GM12878 (cell line): ENCODE measurements around the gene RASGRP2.

Experiments used
- E2F8 ChIP-seq: fragments of 450-650 bp; IDR thresholded peaks from 2 replicates; pipeline ENCODE4 v1.6.1; 2018; ENCODE audit warnings: mild to moderate bottlenecking, low read depth, moderate library complexity; ENCODE audit not compliant: partially characterized antibody
- EP300 ChIP-seq, 2 experiments: fragments of 150-350 bp in 1 of 2; IDR thresholded peaks; 2 replicates each; pipeline ENCODE4 v1.6.1; 2011 to 2012; ENCODE audit warnings: low read depth in 2 of 2, low read length in 2 of 2, borderline replicate concordance in 1 of 2, improper control_type of control experiment in 1 of 2, inconsistent platforms in 1 of 2; ENCODE audit not compliant: control insufficient read depth in 1 of 2
- EZH2 ChIP-seq: IDR thresholded peaks from 2 replicates; pipeline ENCODE4 v1.6.1; 2012; ENCODE audit warnings: low read depth, mild to moderate bottlenecking, control low read depth, inconsistent platforms, low read length, borderline replicate concordance; ENCODE audit not compliant: control insufficient read depth
- HDAC2 ChIP-seq: fragments of 200-600 bp; sonication (generic); IDR thresholded peaks from 2 replicates; pipeline ENCODE4 v1.6.1; 2017
- TAF1 ChIP-seq: IDR thresholded peaks from 2 replicates; pipeline ENCODE4 v1.6.1; 2011; ENCODE audit warnings: mild to moderate bottlenecking, low read depth, low read length, borderline replicate concordance
- TF ChIP-seq, protein P1 (sequence below), 3 experiments: IDR thresholded peaks in 2 of 3; conservative IDR thresholded peaks in 1 of 3; 2 replicates each; pipeline ENCODE4 v1.5.1; 2011; ENCODE audit warnings: low read depth in 3 of 3, low read length in 3 of 3, mild to moderate bottlenecking in 3 of 3, control low read depth in 2 of 3, moderate library complexity in 2 of 3, inconsistent platforms in 1 of 3, mixed read lengths in 1 of 3; ENCODE audit not compliant: control insufficient read depth in 2 of 3, insufficient read depth in 1 of 3; ENCODE audit errors: extremely low read depth in 1 of 3

GRCh38 chr11:64791781-64792291, 47.9 kb upstream of the RASGRP2 start:
- TF ChIP-seq TAF1 (no peak), EZH2 (no peak), EP300 (IDR thresholded peaks at IDR 0.05; ENCODE audit: borderline replicate concordance in 1 of 2, control insufficient read depth in 1 of 2, low read depth in 2 of 2, low read length in 2 of 2) (no peak), E2F8 (no peak), HDAC2 (no peak)
- TF ChIP-seq, protein P1, sequence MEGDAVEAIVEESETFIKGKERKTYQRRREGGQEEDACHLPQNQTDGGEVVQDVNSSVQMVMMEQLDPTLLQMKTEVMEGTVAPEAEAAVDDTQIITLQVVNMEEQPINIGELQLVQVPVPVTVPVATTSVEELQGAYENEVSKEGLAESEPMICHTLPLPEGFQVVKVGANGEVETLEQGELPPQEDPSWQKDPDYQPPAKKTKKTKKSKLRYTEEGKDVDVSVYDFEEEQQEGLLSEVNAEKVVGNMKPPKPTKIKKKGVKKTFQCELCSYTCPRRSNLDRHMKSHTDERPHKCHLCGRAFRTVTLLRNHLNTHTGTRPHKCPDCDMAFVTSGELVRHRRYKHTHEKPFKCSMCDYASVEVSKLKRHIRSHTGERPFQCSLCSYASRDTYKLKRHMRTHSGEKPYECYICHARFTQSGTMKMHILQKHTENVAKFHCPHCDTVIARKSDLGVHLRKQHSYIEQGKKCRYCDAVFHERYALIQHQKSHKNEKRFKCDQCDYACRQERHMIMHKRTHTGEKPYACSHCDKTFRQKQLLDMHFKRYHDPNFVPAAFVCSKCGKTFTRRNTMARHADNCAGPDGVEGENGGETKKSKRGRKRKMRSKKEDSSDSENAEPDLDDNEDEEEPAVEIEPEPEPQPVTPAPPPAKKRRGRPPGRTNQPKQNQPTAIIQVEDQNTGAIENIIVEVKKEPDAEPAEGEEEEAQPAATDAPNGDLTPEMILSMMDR (IDR thresholded peaks at IDR 0.05 in 2 of 3, conservative IDR thresholded peaks at IDR 0.05 in 1 of 3; ENCODE audit: control insufficient read depth in 2 of 3, extremely low read depth in 1 of 3, insufficient read depth in 1 of 3, low read depth in 3 of 3, low read length in 3 of 3): no peak
